GM12878 (cell line): ENCODE measurements around the gene GAS2L2. TPM values are rescaled to one million over a fixed set of nuclear protein-coding genes. Genes with fewer than 3 reads are reported as not detected.

Experiments used
- ATAC-seq: fragments of 200-7000 bp; cut with Tn5 transposase; 3 replicates; pipeline ENCODE4 v1.9.1; 2020; ENCODE audit warnings: mild to moderate bottlenecking, moderate library complexity
- BruUV-seq: library from RNA; stranded (reverse); fragments of 400-500 nt; replicated peaks from 2 replicates; lab custom pipeline; 2021; lab: Mats Ljungman, UMichigan
- CTCF ChIA-PET: fragments of 300-600 bp; sonication (Branson Sonifier 250); formaldehyde crosslinking; extraction: SDS; loops from one replicate; lab custom pipeline; 2021; ENCODE audit warnings: inconsistent platforms; lab: Yijun Ruan, JAX
- POLR2A ChIA-PET: fragments of 350-600 bp; formaldehyde crosslinking; extraction: SDS; loops from one replicate; lab custom pipeline; 2021; ENCODE audit warnings: inconsistent platforms; lab: Charles Lee
- RAD21 ChIA-PET: fragments of 300-600 bp; sonication (Branson Sonifier 250); formaldehyde crosslinking; loops from one replicate; lab custom pipeline; 2023; ENCODE audit warnings: antibody characterized with exemption; ENCODE audit not compliant: unreplicated experiment; lab: Charles Lee
- SMC1A ChIA-PET: fragments of 300-600 bp; sonication (Branson Sonifier 250); formaldehyde crosslinking; loops from one replicate; lab custom pipeline; 2023; ENCODE audit not compliant: unreplicated experiment, uncharacterized antibody; lab: Charles Lee
- DNase-seq: peaks from one replicate; pipeline ENCODE4 v3.0.0-alpha.2; 2011; ENCODE audit warnings: low read depth, low spot score
- FAIRE-seq: peaks from 3 replicates; lab custom pipeline; 2011; peaks lifted over from hg19 to GRCh38; lab: Jason Lieb, UNC
- H2AFZ ChIP-seq: 2 replicates; pipeline ENCODE4 v1.6.0; 2011; ENCODE audit warnings: low read depth, low read length, control low read depth; ENCODE audit not compliant: control insufficient read depth
- H3K27ac ChIP-seq: 2 replicates; pipeline ENCODE4 v1.5.1; 2011; ENCODE audit warnings: control low read depth; ENCODE audit not compliant: control insufficient read depth, insufficient read depth
- H3K27me3 ChIP-seq, 2 experiments: replicated peaks in 1 of 2; 2 replicates each; pipeline versions ENCODE4 v1.6.0 to v1.6.1; 2011; ENCODE audit warnings: low read length in 1 of 2; ENCODE audit not compliant: control insufficient read depth in 2 of 2, insufficient read depth in 2 of 2
- H3K36me3 ChIP-seq, 2 experiments: 2 replicates each; pipeline ENCODE4 v1.5.1; 2011; ENCODE audit warnings: low read length in 1 of 2; ENCODE audit not compliant: control insufficient read depth in 2 of 2, insufficient read depth in 2 of 2
- H3K4me1 ChIP-seq: 2 replicates; pipeline ENCODE4 v1.6.1; 2011; ENCODE audit warnings: mild to moderate bottlenecking, low read length, moderate library complexity, mixed read lengths; ENCODE audit not compliant: control insufficient read depth, insufficient read depth
- H3K4me2 ChIP-seq: 2 replicates; pipeline ENCODE4 v1.6.0; 2011; ENCODE audit warnings: control low read depth; ENCODE audit not compliant: control insufficient read depth, insufficient read depth
- H3K4me3 ChIP-seq: fragments of 200-600 bp; sonication (generic); 2 replicates; pipeline ENCODE4 v1.5.1; 2016
- H3K79me2 ChIP-seq: 2 replicates; pipeline ENCODE4 v1.6.0; 2011; ENCODE audit warnings: low read length; ENCODE audit not compliant: control insufficient read depth, insufficient read depth
- H3K9ac ChIP-seq: 2 replicates; pipeline ENCODE4 v1.8.0; 2011; ENCODE audit warnings: low read length, control low read depth, mixed read lengths; ENCODE audit not compliant: control insufficient read depth, insufficient read depth
- H3K9me3 ChIP-seq: replicated peaks from 3 replicates; pipeline ENCODE4 v1.5.1; 2011; ENCODE audit warnings: mild to moderate bottlenecking, low read length; ENCODE audit not compliant: control insufficient read depth, insufficient read depth
- H4K20me1 ChIP-seq: 2 replicates; pipeline ENCODE4 v1.6.0; 2011; ENCODE audit not compliant: control insufficient read depth, insufficient read depth
- ASH2L ChIP-seq: fragments of 300-600, 200-600 bp; sonication (generic); IDR thresholded peaks from 2 replicates; pipeline ENCODE4 v1.6.1; 2017; ENCODE audit warnings: low read depth, mild to moderate bottlenecking, borderline replicate concordance
- CHD4 ChIP-seq: fragments of 200-600 bp; sonication (generic); IDR thresholded peaks from 2 replicates; pipeline ENCODE4 v1.6.1; 2016; ENCODE audit warnings: mild to moderate bottlenecking
- EZH2 ChIP-seq: IDR thresholded peaks from 2 replicates; pipeline ENCODE4 v1.6.1; 2012; ENCODE audit warnings: low read depth, mild to moderate bottlenecking, control low read depth, inconsistent platforms, low read length, borderline replicate concordance; ENCODE audit not compliant: control insufficient read depth
- FOXK2 ChIP-seq: fragments of 450-650 bp; IDR thresholded peaks from 2 replicates; pipeline ENCODE4 v1.6.1; 2017; ENCODE audit warnings: mild to moderate bottlenecking, moderate library complexity
- HCFC1 ChIP-seq: fragments of 150-350 bp; IDR thresholded peaks from 2 replicates; pipeline ENCODE4 v1.6.1; 2014; ENCODE audit warnings: low read length
- IRF4 ChIP-seq: IDR thresholded peaks from 2 replicates; pipeline ENCODE4 v1.6.1; 2011; ENCODE audit warnings: low read depth, low read length
- NFYA ChIP-seq: IDR thresholded peaks from 2 replicates; pipeline ENCODE4 v1.6.1; 2011; ENCODE audit warnings: low read depth, mild to moderate bottlenecking, low read length, improper control_type of control experiment, borderline replicate concordance
- NFYB ChIP-seq: IDR thresholded peaks from 2 replicates; pipeline ENCODE4 v1.6.1; 2011; ENCODE audit warnings: low read depth, mild to moderate bottlenecking, low read length, improper control_type of control experiment, moderate library complexity; ENCODE audit not compliant: insufficient read depth
- NR2C1 ChIP-seq: fragments of 450-650 bp; IDR thresholded peaks from 2 replicates; pipeline ENCODE4 v1.6.1; 2017; ENCODE audit warnings: antibody characterized with exemption, mild to moderate bottlenecking, moderate library complexity
- PAX5 ChIP-seq: IDR thresholded peaks from 2 replicates; pipeline ENCODE4 v1.6.1; 2011; ENCODE audit warnings: low read depth, low read length, borderline replicate concordance
- PML ChIP-seq: IDR thresholded peaks from 2 replicates; pipeline ENCODE4 v1.6.1; 2012; ENCODE audit warnings: low read length, inconsistent platforms
- RBBP5 ChIP-seq: fragments of 200-600 bp; sonication (generic); conservative IDR thresholded peaks from 2 replicates; pipeline ENCODE4 v1.6.1; 2016
- SIX5 ChIP-seq: IDR thresholded peaks from 2 replicates; pipeline ENCODE4 v1.6.1; 2011; ENCODE audit warnings: mild to moderate bottlenecking, low read depth, low read length, moderate library complexity; ENCODE audit not compliant: severe bottlenecking
- TARDBP ChIP-seq: IDR thresholded peaks from 2 replicates; pipeline ENCODE4 v1.6.1; 2016; ENCODE audit warnings: borderline replicate concordance
- WGBS: methylation state at CpG from one replicate; pipeline ENCODE4 v1.1.6; 2016; ENCODE audit warnings: low lambda C conversion rate; ENCODE audit not compliant: insufficient replicate concordance, insufficient coverage; ENCODE audit errors: missing lambda C conversion rate; 5-methylcytosine and 5-hydroxymethylcytosine counted together
- in situ Hi-C: fragments of 300-500 bp; cut with MboI; formaldehyde crosslinking; loops from 9 replicates; pipeline ENCODE4 v1.14.3; 2018; ENCODE audit warnings: mixed read lengths
- intact Hi-C: fragments of 100-400 bp; cut with micrococcal nuclease; formaldehyde crosslinking; loops from one replicate; pipeline ENCODE4 v1.14.2; 2022; ENCODE audit not compliant: unreplicated experiment
- polyA plus RNA-seq, 11 experiments: library from polyadenylated mRNA; depleted of rRNA in 4 of 11; unstranded in 6 of 11; stranded (reverse) in 5 of 11; fragments of >200 nt; fragmentation: Nextera tagmentation in 4 of 11; fragmentation: Illumina TruSeq in 1 of 11; extraction: Ambion mirVana in 4 of 11; extraction: Trizol in 1 of 11; gene quantifications; 1 replicate in 1 of 11; 2 replicates in 10 of 11; pipeline versions ENCODE4 v1.2.1 to v1.2.3, GENCODE V29; 2011 to 2016; ENCODE audit warnings: inconsistent platforms in 2 of 11, missing spikeins in 2 of 11, low read depth in 1 of 11
- total RNA-seq, 4 experiments: library from RNA; depleted of rRNA in 3 of 4; stranded (reverse); fragments of >200 nt in 3 of 4; fragmentation: Illumina TruSeq in 1 of 4; extraction: Trizol in 1 of 4; gene quantifications; 2 replicates each; pipeline versions ENCODE4 v1.2.1 to v1.2.3, GENCODE V29; 2013 to 2021

GAS2L2 gene
- total and polyA plus RNA-seq, 10 of the 15 experiments (the other 5 are each of a cell fraction or from before 2014, with no cell fraction given), result 0.01 TPM; not detected in 9

DNA sequence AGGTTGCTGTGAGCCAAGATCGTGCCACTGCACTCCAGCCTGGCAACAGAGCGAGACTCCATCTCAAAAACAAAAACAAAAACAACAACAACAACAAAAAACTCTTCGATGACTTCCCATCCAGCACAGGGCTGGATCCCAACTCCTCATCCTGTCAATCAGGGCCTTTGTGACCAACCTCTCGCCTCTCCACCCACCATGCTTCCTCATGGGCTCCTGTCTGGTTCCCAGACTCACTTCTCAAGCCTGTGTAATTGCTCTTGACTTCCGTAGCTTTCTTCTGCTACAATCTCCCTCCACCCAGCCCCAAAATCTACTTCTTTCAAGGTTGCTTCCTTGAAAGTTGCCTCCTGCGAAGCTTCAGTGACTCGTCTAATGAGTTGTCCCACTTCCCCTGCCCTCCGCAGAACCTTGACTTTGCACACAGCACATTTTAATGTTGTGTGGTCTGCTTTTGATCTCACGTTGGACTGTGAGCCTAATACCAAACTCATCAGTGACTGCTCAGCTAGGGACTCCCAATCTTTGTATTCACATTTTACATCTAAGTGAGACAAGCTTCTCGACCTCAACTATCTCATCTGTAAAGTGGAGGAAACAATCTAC, 22.5 kb downstream of the GAS2L2 start (continued):
- TF ChIP-seq PAX5 (no peak), PML (no peak), RBBP5 (no peak), NFYA (no peak), TARDBP (no peak), ASH2L (no peak), HCFC1 (no peak), FOXK2 (no peak)

DNA sequence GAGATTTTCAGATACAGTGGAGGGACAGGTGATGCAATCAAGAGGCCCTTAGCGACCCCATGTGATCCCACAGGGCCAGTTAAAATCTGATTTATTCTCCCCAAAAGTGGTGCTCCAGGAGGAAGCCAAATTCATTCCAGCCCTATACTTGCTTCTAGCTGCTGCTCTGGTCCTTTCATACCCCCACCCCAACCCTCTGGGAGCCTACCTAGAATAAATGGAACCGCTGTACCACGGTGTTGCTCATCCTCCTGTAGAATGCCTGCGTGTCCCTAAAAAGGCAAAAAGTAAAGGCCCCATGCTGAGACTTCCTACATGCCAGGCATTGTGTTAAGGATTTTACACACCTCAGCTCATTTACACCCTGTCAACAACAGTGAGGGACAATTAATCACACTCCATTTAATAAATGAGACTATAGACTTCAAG, 23.6 kb downstream of the GAS2L2 start:
- 88% methylated on average over 4 of the region's 4 CpGs for WGBS

More for the DNA sequence above, 23.6 kb downstream of the GAS2L2 start:
- no peak for FAIRE-seq
- no peak overlapping the region for H2AFZ ChIP-seq
- ATAC-seq, result no peak
- H3K4me2 ChIP-seq, result no peak overlapping the region
- no peaks in the 10 kb centered on the region for H3K9me3 ChIP-seq
- no peak overlapping the region for H3K9ac ChIP-seq
- H3K4me1 ChIP-seq, result no peaks in the 10 kb centered on the region
- H3K27me3 ChIP-seq, result no peaks in the 10 kb centered on the region
- ChIA-PET POLR2A (no interaction called here), RAD21 (no interaction called here), CTCF (interaction anchor here (1.2 kb wide), 1 partner anchor 8 kb away, joined by 3 read pairs; no protein-coding TSS in a partner anchor), SMC1A (no interaction called here)
- H3K36me3 ChIP-seq, result peaks cover 3 to 5% of the 10 kb centered on the region in 2 experiments; a peak in 3 of 4 replicates
- TF ChIP-seq NFYB (no peak), IRF4 (no peak), CHD4 (no peak), SIX5 (no peak), EZH2 (no peak), NR2C1 (no peak)
- H3K79me2 ChIP-seq, result no peaks in the 10 kb centered on the region
- no peak overlapping the region for H3K4me3 ChIP-seq
- no peaks in the 10 kb centered on the region for H4K20me1 ChIP-seq
- no peak for DNase-seq
- in situ Hi-C loops (no loop called here), intact Hi-C loops (no loop called here)
- BruUV-seq, result no TSS peak
- H3K27ac ChIP-seq, result no peak overlapping the region
